ENCODE measurements around the gene HNRNPR.

Gene HNRNPR

DNA sequence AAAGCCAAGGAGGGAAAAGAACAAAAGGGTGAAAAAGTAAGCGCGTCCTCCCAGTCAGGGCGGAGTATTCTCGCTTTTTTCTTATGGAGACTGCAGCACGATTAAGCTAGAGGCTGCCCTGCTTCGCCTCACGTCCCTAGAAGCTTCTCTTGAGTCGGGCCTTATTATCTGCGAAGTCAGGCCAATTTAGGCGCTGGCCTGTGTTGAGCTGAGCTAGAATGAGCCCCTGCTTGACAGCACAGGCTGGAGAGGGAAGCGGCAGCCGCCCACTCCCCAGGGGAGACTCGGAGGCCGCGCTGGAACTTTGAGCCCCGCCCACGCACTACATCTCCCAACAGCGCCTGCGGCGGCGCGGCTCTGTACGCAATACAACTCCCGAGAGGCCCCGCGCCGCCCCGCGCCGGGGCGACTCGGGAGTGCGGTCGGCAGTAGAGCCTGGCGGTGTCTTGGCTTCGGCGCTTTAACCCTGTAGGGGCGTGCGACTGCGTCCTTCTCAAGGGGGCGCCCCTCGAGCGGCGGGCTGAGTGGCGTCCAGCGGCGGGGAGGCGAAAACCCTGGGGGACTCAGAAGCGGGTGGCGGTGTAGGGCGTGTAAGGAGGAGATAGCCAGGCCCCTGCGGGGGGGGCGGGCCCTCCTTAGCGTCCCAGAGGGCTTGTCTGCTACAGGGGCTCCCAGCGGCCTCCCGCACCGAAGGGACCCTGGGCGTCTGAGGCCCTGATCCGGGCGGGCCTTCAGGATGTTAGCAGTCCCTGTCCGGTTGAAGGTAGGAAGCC is 24.7 kb upstream of the HNRNPR start:
- peak; percentile 93 for DNase-seq

GRCh38 chr1:23367791-23368561 is 23.9 kb upstream of the HNRNPR start:
- DNase-seq, result peak; percentile 96

- no peak for DNase-seq
These were observed 23.3 kb upstream of the HNRNPR start for GRCh38 chr1:23367451-23367790.

DNA sequence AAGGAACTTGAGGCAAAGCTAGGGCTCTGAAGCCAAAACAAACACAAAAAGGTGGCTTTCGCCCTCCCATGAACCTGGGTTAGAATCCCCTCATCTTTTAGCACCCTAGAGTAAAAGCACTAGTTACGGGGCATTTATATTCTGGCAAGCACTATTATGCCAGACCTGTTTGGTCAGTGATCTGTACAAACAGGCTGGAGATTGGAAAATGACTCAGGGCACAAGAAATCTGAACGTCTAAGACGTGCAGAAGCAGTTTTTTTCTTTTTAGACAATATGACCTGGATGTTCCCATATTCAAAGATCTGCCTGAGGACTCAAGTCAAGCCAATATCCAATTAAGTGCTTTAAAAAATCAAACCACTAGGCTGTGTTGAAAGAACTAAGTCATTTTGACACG is 22.5 kb upstream of the HNRNPR start:
- no peak for DNase-seq

GRCh38 chr1:23366146-23366545 is 22.1 kb upstream of the HNRNPR start:
- no peak for DNase-seq

GRCh38 chr1:23362218-23362713 is 18.2 kb upstream of the HNRNPR start:
- DNase-seq, result no peak

GRCh38 chr1:23358310-23358875 is 14.3 kb upstream of the HNRNPR start:
- no peak for DNase-seq

DNA sequence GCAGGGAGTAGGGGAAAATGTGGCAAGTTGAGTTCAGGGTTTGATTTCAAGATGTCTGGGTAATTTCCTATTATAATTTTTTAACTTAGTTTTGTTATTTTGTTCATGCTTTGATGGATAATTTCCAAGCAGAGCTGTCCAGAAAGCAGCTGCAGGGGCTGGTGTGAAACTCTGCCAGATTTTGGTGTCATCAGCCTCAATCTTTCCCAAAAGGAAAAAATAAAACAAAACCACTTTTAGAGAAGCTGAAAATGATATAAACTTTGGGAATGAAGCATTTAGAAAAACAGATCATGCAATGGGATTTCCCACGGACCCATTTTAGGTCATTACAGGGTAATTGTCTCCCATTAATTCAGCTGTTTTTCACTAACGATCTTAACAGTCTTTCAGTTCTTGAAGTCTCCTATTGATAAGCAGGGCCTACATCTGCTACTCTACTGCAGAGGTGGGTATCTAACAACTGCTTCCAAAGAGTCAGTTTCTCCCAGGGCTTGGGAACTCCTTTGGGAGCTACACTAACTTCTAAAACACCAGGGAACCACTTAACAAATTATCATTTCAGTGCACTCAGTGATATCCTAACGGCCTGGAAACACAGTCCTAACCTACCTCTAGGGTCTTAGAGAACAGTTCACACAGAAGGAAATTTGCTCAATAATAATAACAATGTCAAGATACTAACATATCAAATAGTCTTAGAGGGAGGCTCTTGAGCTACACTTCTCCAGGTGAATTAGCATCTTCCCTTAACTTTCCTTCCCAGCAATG is 13.2 kb upstream of the HNRNPR start:
- no peak for DNase-seq

DNA sequence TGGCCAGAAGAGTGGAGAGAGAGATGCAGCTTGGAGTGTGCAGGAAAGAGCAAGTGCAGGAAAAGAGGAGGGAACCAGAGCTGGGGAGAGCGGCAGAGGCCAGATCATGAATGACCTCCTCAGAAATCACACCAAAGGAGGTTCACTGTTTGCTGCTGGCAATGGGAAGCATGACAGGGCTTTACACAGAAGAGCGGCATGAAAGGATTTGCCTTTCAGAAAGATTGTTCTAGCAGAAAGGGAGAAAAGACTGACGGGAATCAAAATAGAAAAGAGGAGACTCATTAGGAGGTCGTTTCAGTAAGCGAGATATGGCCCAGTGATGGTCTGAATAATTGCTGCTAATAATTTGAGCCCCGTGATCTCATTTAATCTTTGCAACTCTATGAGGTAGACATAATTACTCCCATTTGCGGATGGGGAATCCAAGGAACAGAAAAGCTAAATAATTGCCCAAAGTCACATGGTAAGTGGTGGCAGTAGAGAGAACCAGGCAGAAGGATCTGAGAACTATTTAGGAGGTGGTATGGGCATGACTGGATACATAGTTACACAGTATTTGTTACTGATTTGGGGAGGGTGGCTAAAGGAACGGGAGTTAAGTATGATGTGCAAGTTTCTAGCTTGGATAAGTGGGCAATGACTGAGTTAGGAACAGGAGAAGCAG is 12.5 kb upstream of the HNRNPR start:
- DNase-seq, result no peak

DNA sequence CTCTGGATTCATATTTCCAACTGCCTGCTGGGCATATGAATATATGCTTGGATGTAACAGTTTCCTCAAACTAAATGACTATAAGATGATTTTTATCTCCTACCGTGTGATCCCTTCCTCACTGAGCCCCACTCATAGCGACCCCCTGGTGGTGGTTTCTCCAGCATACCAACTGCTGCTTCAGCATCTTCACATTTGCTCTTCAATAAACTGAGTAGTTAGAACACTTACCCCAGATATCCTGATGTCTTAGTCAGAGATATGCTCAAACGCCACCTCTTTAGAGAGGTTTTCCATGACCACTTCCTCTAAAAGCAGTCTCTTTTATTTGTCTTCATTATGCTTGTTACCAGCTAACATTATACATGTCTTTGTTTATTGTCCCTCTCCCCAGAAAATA is 10.2 kb upstream of the HNRNPR start:
- no peak for DNase-seq

GRCh38 chr1:23352096-23352695 is 8.1 kb upstream of the HNRNPR start:
- DNase-seq, result no peak

DNA sequence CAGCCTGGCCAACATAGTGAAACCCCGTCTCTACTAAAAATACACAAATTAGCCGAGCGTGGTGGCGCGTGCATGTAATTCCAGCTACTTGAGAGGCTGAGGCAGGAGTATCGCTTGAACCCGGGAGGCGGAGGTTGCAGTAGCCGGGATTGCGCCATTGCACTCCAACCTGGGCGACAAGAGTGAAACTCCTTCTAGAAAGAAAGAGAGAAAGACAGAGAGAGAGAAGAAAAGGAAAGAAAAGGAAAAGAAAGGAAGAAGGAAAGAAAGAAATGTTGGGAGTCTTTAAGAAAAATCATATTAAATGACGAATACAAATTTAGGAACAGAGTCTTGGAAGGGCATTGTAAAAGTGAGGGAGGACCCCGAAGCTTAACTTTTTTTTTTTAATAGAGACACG is 1.8 kb upstream of the HNRNPR start:
- DNase-seq, result no peak

DNA sequence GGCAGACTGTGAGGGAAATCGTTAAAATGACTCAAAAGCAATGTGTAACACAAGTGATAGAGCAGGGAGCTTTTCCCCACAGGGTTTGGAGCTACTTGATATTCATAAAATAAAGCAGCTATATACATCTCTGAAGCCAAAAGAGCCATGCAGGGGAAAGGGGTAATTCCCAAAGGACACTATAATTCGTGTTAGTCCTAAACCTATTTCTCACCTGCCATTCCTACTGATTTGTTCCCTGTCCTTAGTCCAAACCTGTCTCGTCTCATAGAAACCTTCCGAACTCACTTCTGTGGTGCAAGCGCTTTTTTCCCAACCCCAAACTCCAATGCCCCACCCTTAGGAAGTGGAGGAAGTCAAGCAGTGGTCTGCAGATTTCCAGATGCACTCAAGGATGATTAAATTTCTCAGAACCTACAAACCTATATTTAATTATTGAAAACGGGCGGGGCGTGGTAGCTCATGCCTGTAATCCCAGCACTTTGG is 946 bp upstream of the HNRNPR start:
- DNase-seq, result no peak

DNA sequence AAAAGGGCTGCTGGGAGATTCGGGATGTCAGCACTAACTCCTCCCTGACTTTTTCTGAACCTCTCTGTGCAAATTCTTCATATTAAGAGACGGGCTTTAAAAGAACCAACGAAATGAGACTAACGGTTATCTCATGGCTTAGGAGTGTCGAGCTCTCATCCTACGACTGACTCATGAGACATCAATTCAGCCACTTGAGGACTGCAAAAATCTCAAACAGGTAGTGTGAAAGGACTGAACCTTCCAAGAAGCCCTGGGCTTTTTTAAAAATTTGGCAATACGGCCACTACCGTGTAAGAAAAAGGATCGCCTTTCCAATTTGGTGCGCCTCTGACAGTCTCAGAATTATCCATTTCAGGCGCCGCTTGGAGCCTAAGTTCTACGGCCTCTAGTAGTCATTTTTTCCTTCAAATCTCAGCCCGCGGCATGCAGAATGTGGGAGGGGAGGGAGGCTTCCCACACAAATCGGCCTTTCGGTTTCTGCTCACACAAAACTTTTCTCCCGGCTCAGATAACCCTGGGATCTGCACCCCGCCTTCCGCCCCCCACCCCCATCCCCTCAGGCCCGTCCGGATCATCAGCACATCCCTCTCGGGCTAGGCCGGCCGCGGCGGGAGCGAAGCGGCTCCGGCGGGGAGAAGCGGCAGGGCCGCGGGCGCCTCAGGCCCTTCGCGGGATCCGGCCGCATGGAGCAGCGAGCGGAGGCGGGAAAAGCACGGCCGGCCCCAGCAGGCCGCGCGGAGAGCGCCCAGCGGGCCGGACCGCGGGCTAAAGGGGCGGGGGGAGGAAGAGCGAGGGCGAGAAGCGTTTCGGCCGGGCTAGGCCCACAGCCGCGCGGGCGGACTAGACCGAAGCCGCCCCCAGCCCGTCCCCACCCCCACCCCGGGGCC is 618 bp downstream of the HNRNPR start:
- peak; percentile 77 for DNase-seq

GRCh38 chr1:23341931-23342692 is 2.0 kb downstream of the HNRNPR start:
- DNase-seq, result no peak

GRCh38 chr1:23339632-23340031 is 4.5 kb downstream of the HNRNPR start:
- no peak for DNase-seq

DNA sequence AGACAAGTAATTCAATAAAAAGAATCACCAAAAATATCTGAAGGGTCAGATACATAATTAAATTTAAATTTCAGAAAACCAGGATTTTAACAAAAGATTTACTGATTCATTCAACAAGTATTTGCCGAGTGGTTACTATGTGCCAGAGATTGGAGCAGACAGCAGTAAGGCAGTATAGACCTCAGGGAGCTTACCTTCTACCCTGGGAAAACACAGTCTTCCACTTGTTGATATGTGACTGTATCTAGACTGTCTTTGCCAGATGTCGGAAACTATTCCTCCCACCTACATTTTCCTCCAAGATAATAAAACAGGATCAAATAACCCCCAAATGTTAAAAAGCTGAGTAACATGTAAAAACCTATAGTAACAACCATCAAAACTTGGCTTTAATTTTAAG is 6.2 kb downstream of the HNRNPR start:
- no peak for DNase-seq

DNA sequence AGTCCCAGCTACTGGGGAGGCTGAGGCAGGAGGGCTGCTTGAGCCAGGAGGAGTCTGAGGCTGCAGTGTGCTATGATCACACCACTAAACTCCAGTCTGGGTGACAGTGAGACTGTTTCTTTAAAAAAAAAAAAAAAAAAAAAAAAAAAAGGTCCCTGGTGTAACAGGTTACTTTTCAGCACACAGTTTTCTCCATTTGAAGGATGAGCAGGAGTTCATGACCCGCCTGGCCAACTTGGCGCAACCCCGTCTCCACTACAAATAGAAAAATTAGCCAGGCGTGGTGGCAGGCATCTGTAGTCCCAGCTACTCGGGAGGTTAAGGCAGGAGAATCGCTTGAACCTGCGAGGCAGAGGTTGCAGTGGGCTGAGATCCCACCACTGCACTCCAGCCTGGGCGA is 12.4 kb downstream of the HNRNPR start:
- no peak for DNase-seq

DNA sequence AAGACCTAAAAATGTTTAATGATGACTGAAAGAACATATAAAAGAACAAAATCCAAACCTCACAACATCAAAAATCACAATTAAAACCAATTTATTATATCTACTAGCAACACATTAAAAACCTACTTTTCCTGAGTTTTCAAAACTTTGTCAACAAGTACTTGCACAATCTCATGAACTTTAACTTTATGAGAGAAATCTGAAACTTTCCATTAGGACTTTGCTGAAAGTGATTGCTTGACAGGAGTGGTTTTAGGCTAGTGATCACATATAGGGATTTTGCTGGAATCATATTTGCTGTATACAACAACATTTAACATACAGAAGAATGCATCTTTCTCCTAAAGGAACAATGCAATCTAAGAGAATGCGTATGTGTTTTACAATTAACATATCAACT is 13.2 kb downstream of the HNRNPR start:
- DNase-seq, result no peak

- no peak for DNase-seq
These were observed 18.7 kb downstream of the HNRNPR start for GRCh38 chr1:23325393-23325792.
